ENCODE data around the gene AUP1. TPM values are rescaled to one million over a fixed set of nuclear protein-coding genes. Genes with fewer than 3 reads are reported as not detected.

Gene AUP1
- polyA plus RNA-seq, 12 donors, result 53.8 to 89.9 (median 64.6) TPM; not detected in 1

- DNase-seq, result no peak
Measured at GRCh38 chr2:74515271-74515980, 14.1 kb downstream of the AUP1 start.

- DNase-seq, result no peak
Measured at GRCh38 chr2:74514368-74515270, 14.9 kb downstream of the AUP1 start, which contains the start of gene TLX2. TSS of gene TLX2 (plus strand) at chr2:74514450. CDS start at chr2:74514807, 357 bp downstream.

- no peak for DNase-seq
Measured at GRCh38 chr2:74513605-74514367, 15.7 kb downstream of the AUP1 start.

- no peak for DNase-seq
Measured at GRCh38 chr2:74512744-74513604, 16.5 kb downstream of the AUP1 start.

GRCh38 chr2:74511104-74511989, 18.2 kb downstream of the AUP1 start:
- no peak for DNase-seq

GRCh38 chr2:74510272-74510671, 19.2 kb downstream of the AUP1 start:
- DNase-seq, result no peak

GRCh38 chr2:74507926-74508520, 21.5 kb downstream of the AUP1 start:
- no peak for DNase-seq

- peak; percentile 99 for DNase-seq
Measured at GRCh38 chr2:74507145-74507925, 22.2 kb downstream of the AUP1 start, which contains the start of gene PCGF1. TSS of gene PCGF1 (minus strand) at chr2:74507695. CDS start at chr2:74507668, 27 bp downstream.

GRCh38 chr2:74505448-74506246, 23.9 kb downstream of the AUP1 start:
- DNase-seq, result no peak

GRCh38 chr2:74504591-74504990, 24.9 kb downstream of the AUP1 start:
- no peak for DNase-seq

GRCh38 chr2:74503506-74504475, 25.7 kb downstream of the AUP1 start:
- no peak for DNase-seq

- DNase-seq, result peak; percentile 67
Measured at GRCh38 chr2:74502720-74503505, 26.6 kb downstream of the AUP1 start.

- DNase-seq, result no peak
Measured at GRCh38 chr2:74502147-74502719, 27.3 kb downstream of the AUP1 start.

GRCh38 chr2:74501335-74502071, 28.0 kb downstream of the AUP1 start:
- DNase-seq, result no peak

- DNase-seq, result no peak
Measured at GRCh38 chr2:74500578-74500946, 28.9 kb downstream of the AUP1 start.

Data from muscle of arm (tissue), 12 donors.